ENCODE data around the gene IRF9.
A peak's percentile ranks its signal among the peaks of the same experiment; 100 is the strongest.

IRF9 gene

DNA sequence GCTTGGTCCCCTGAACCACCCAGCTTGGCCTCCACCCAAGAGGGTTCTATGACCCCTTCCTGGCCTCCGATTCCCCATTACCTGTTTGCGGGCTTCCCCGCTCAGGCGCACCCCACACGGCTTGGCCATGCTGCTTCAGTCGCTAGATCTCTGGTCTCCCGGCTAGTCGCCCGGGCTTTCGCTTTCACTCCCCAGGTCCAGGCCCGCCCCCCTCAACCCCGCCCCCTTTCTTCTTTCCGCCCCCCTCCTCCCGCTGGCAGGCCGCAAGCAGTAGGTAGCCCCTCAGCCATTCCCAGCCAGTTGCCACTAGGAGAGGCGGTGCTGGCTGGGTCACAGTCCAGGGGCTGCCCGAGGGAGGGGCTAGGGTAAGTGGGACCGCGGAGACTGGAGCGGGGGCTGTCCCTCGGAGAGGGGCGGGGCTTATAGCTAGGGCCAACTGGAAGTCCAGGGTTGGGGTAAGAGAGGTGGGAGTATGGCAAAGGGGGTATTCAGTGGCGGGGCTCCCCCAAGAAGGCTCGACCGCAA, 14.6 kb upstream of the IRF9 start, which contains the start of gene PSME2 (continued):
- TF ChIP-seq REPIN1 (tag by site-specific recombination; IDR thresholded peaks at IDR 0.05; ENCODE audit: low read depth), result no peak
- no peak for TF ChIP-seq ZNF843 (tag by site-specific recombination; IDR thresholded peaks at IDR 0.05)
- TF ChIP-seq, protein P1, sequence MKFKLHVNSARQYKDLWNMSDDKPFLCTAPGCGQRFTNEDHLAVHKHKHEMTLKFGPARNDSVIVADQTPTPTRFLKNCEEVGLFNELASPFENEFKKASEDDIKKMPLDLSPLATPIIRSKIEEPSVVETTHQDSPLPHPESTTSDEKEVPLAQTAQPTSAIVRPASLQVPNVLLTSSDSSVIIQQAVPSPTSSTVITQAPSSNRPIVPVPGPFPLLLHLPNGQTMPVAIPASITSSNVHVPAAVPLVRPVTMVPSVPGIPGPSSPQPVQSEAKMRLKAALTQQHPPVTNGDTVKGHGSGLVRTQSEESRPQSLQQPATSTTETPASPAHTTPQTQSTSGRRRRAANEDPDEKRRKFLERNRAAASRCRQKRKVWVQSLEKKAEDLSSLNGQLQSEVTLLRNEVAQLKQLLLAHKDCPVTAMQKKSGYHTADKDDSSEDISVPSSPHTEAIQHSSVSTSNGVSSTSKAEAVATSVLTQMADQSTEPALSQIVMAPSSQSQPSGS (tag by site-specific recombination; IDR thresholded peaks at IDR 0.05; ENCODE audit: low read depth), result no peak
- no peak; the same call in 1 of the 2 replicates for TF ChIP-seq PBX3 (CRISPR knock-in tag; IDR thresholded peaks at IDR 0.05)
- 0 out of 2 replicates have a peak, but pooled peaks have one; percentile 17 for TF ChIP-seq KLF1 (tag by site-specific recombination; IDR thresholded peaks at IDR 0.05)
- TF ChIP-seq ZNF155 (tag by site-specific recombination; IDR thresholded peaks at IDR 0.05), result no peak
- no peak for TF ChIP-seq KLF8 (tag by site-specific recombination; IDR thresholded peaks at IDR 0.05)
- TF ChIP-seq BCL11A (tag by site-specific recombination; IDR thresholded peaks at IDR 0.05; ENCODE audit: low read depth), result no peak
- peak; percentile 75 for TF ChIP-seq SP2 (tag by site-specific recombination; IDR thresholded peaks at IDR 0.05)
- TF ChIP-seq ZNF404 (tag by site-specific recombination; IDR thresholded peaks at IDR 0.05), result no peak
- no peak for TF ChIP-seq ZNF677 (tag by site-specific recombination; IDR thresholded peaks at IDR 0.05)
- TF ChIP-seq ZNF133 (tag by site-specific recombination; IDR thresholded peaks at IDR 0.05), result no peak
- TF ChIP-seq ZNF670 (tag by site-specific recombination; IDR thresholded peaks at IDR 0.05; ENCODE audit: low read depth), result no peak
- no peak for TF ChIP-seq ZNF19 (tag by site-specific recombination; IDR thresholded peaks at IDR 0.05; ENCODE audit: low read depth)
- TF ChIP-seq ZNF324 (tag by site-specific recombination; IDR thresholded peaks at IDR 0.05), result no peak
- peak; percentile 51; the same call in 1 of the 2 replicates for TF ChIP-seq ZFHX2 (tag by site-specific recombination; conservative IDR thresholded peaks at IDR 0.05)
- peak; percentile 81 for TF ChIP-seq KLF16 (tag by site-specific recombination; IDR thresholded peaks at IDR 0.05)
- TF ChIP-seq, protein P2, sequence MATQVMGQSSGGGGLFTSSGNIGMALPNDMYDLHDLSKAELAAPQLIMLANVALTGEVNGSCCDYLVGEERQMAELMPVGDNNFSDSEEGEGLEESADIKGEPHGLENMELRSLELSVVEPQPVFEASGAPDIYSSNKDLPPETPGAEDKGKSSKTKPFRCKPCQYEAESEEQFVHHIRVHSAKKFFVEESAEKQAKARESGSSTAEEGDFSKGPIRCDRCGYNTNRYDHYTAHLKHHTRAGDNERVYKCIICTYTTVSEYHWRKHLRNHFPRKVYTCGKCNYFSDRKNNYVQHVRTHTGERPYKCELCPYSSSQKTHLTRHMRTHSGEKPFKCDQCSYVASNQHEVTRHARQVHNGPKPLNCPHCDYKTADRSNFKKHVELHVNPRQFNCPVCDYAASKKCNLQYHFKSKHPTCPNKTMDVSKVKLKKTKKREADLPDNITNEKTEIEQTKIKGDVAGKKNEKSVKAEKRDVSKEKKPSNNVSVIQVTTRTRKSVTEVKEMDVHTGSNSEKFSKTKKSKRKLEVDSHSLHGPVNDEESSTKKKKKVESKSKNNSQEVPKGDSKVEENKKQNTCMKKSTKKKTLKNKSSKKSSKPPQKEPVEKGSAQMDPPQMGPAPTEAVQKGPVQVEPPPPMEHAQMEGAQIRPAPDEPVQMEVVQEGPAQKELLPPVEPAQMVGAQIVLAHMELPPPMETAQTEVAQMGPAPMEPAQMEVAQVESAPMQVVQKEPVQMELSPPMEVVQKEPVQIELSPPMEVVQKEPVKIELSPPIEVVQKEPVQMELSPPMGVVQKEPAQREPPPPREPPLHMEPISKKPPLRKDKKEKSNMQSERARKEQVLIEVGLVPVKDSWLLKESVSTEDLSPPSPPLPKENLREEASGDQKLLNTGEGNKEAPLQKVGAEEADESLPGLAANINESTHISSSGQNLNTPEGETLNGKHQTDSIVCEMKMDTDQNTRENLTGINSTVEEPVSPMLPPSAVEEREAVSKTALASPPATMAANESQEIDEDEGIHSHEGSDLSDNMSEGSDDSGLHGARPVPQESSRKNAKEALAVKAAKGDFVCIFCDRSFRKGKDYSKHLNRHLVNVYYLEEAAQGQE (tag by site-specific recombination; IDR thresholded peaks at IDR 0.05), result 0 out of 2 replicates have a peak, but pooled peaks have one; percentile 51
- TF ChIP-seq, protein P3, sequence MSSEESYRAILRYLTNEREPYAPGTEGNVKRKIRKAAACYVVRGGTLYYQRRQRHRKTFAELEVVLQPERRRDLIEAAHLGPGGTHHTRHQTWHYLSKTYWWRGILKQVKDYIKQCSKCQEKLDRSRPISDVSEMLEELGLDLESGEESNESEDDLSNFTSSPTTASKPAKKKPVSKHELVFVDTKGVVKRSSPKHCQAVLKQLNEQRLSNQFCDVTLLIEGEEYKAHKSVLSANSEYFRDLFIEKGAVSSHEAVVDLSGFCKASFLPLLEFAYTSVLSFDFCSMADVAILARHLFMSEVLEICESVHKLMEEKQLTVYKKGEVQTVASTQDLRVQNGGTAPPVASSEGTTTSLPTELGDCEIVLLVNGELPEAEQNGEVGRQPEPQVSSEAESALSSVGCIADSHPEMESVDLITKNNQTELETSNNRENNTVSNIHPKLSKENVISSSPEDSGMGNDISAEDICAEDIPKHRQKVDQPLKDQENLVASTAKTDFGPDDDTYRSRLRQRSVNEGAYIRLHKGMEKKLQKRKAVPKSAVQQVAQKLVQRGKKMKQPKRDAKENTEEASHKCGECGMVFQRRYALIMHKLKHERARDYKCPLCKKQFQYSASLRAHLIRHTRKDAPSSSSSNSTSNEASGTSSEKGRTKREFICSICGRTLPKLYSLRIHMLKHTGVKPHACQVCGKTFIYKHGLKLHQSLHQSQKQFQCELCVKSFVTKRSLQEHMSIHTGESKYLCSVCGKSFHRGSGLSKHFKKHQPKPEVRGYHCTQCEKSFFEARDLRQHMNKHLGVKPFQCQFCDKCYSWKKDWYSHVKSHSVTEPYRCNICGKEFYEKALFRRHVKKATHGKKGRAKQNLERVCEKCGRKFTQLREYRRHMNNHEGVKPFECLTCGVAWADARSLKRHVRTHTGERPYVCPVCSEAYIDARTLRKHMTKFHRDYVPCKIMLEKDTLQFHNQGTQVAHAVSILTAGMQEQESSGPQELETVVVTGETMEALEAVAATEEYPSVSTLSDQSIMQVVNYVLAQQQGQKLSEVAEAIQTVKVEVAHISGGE (tag by site-specific recombination; conservative IDR thresholded peaks at IDR 0.05; ENCODE audit: low read depth), result no peak
- no peak for TF ChIP-seq ZNF354C (tag by site-specific recombination; IDR thresholded peaks at IDR 0.05; ENCODE audit: borderline replicate concordance, low read depth)
- TF ChIP-seq ZNF223 (tag by site-specific recombination; IDR thresholded peaks at IDR 0.05), result no peak
- TF ChIP-seq ZNF18 (tag by site-specific recombination; IDR thresholded peaks at IDR 0.05), result no peak
- TF ChIP-seq KLF9 (tag by site-specific recombination; IDR thresholded peaks at IDR 0.05; ENCODE audit: low read depth), result peak; percentile 67
- no peak for TF ChIP-seq GLI4 (tag by site-specific recombination; IDR thresholded peaks at IDR 0.05)
- no peak for TF ChIP-seq ZNF791 (tag by site-specific recombination; IDR thresholded peaks at IDR 0.05)
- TF ChIP-seq ZNF76 (tag by site-specific recombination; IDR thresholded peaks at IDR 0.05; ENCODE audit: borderline replicate concordance, low read depth), result no peak
- TF ChIP-seq HOXA7 (CRISPR knock-in tag; IDR thresholded peaks at IDR 0.05; ENCODE audit: borderline replicate concordance), result no peak
- TF ChIP-seq, protein P4, sequence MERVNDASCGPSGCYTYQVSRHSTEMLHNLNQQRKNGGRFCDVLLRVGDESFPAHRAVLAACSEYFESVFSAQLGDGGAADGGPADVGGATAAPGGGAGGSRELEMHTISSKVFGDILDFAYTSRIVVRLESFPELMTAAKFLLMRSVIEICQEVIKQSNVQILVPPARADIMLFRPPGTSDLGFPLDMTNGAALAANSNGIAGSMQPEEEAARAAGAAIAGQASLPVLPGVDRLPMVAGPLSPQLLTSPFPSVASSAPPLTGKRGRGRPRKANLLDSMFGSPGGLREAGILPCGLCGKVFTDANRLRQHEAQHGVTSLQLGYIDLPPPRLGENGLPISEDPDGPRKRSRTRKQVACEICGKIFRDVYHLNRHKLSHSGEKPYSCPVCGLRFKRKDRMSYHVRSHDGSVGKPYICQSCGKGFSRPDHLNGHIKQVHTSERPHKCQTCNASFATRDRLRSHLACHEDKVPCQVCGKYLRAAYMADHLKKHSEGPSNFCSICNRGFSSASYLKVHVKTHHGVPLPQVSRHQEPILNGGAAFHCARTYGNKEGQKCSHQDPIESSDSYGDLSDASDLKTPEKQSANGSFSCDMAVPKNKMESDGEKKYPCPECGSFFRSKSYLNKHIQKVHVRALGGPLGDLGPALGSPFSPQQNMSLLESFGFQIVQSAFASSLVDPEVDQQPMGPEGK (tag by site-specific recombination; IDR thresholded peaks at IDR 0.05), result peak; percentile 99
